H1 (cell line): ENCODE results near the gene ZBTB2. TPM values are rescaled to one million over a fixed set of nuclear protein-coding genes. Genes with fewer than 3 reads are reported as not detected.

ENCODE experiments used
- CTCF ChIA-PET: fragments of 300-600 bp; sonication (Branson Sonifier 250); formaldehyde crosslinking; loops from one replicate; lab custom pipeline; 2021; ENCODE audit not compliant: partially characterized antibody; lab: Charles Lee
- POLR2A ChIA-PET: fragments of 300-600 bp; sonication (Branson Sonifier 250); formaldehyde crosslinking; loops from one replicate; lab custom pipeline; 2021; ENCODE audit warnings: inconsistent platforms; ENCODE audit not compliant: partially characterized antibody; lab: Charles Lee
- DNase-seq, 2 experiments: peaks; one replicate each; pipeline versions ENCODE4 v3.0.0 to v3.0.0-alpha.2; 2010 to 2022; ENCODE audit warnings: low spot score in 2 of 2, low read depth in 1 of 2, mixed read lengths in 1 of 2
- FAIRE-seq: peaks from 2 replicates; lab custom pipeline; 2011; peaks lifted over from hg19 to GRCh38; lab: Jason Lieb, UNC
- H2AFZ ChIP-seq: 2 replicates; pipeline ENCODE4 v1.8.1; 2012; ENCODE audit warnings: low read length, inconsistent platforms
- H2AK5ac ChIP-seq: 2 replicates; pipeline ENCODE4 v1.6.1; 2013; ENCODE audit warnings: low read depth, low read length
- H2BK120ac ChIP-seq: replicated peaks from 2 replicates; pipeline ENCODE3; 2013; ENCODE audit warnings: low read depth, low read length, inconsistent platforms
- H2BK12ac ChIP-seq: 2 replicates; pipeline ENCODE4 v1.6.1; 2013; ENCODE audit warnings: low read depth, low read length
- H2BK15ac ChIP-seq: 2 replicates; pipeline ENCODE4 v1.6.1; 2013; ENCODE audit warnings: low read length
- H2BK20ac ChIP-seq: 2 replicates; pipeline ENCODE4 v1.6.1; 2013; ENCODE audit warnings: low read length
- H2BK5ac ChIP-seq: 2 replicates; pipeline ENCODE4 v1.6.1; 2013; ENCODE audit warnings: low read depth, low read length
- H3K14ac ChIP-seq: 2 replicates; pipeline ENCODE4 v1.6.1; 2013; ENCODE audit warnings: inconsistent platforms; ENCODE audit not compliant: insufficient read length
- H3K18ac ChIP-seq: 2 replicates; pipeline ENCODE4 v1.6.1; 2013; ENCODE audit warnings: low read length; ENCODE audit errors: extremely low read depth
- H3K23ac ChIP-seq: 2 replicates; pipeline ENCODE4 v1.6.1; 2013; ENCODE audit warnings: inconsistent platforms; ENCODE audit not compliant: insufficient read length
- H3K23me2 ChIP-seq: 2 replicates; pipeline ENCODE4 v1.6.1; 2013; ENCODE audit warnings: low read depth, low read length
- H3K27ac ChIP-seq: 2 replicates; pipeline ENCODE4 v1.6.1; 2011; ENCODE audit warnings: low read depth, low read length, inconsistent platforms
- H3K27me3 ChIP-seq, 4 experiments: replicated peaks in 1 of 4; 1 replicate in 1 of 4; 2 replicates in 3 of 4; pipeline versions ENCODE4 v1.6.1 to v1.8.1; 2011 to 2013; ENCODE audit warnings: low read length in 3 of 4, mild to moderate bottlenecking in 3 of 4, inconsistent platforms in 2 of 4, mixed read lengths in 2 of 4, moderate library complexity in 1 of 4; ENCODE audit not compliant: control insufficient read depth in 3 of 4, insufficient read depth in 3 of 4; ENCODE audit errors: extremely low read depth in 1 of 4
- H3K36me3 ChIP-seq, 4 experiments: 2 replicates each; pipeline versions ENCODE4 v1.6.1 to v1.8.1; 2011 to 2013; ENCODE audit warnings: mild to moderate bottlenecking in 4 of 4, low read length in 3 of 4, moderate library complexity in 2 of 4, control low read depth in 1 of 4, inconsistent platforms in 1 of 4; ENCODE audit not compliant: insufficient read depth in 4 of 4, control insufficient read depth in 2 of 4
- H3K4ac ChIP-seq: replicated peaks from 2 replicates; pipeline ENCODE3; 2013; ENCODE audit warnings: low read length, low read depth, mixed read lengths, inconsistent platforms; ENCODE audit not compliant: insufficient read length
- H3K4me1 ChIP-seq, 4 experiments: replicated peaks in 1 of 4; 1 replicate in 1 of 4; 2 replicates in 3 of 4; pipeline versions ENCODE4 v1.6.1 to v1.8.1; 2011 to 2013; ENCODE audit warnings: low read length in 3 of 4, inconsistent platforms in 2 of 4, mixed read lengths in 1 of 4; ENCODE audit not compliant: insufficient read depth in 4 of 4, control insufficient read depth in 3 of 4
- H3K4me2 ChIP-seq, 2 experiments: 2 replicates each; pipeline versions ENCODE4 v1.6.1 to v1.8.1; 2011 to 2013; ENCODE audit warnings: low read depth in 2 of 2, low read length in 2 of 2, control low read depth in 1 of 2, inconsistent platforms in 1 of 2, mild to moderate bottlenecking in 1 of 2; ENCODE audit not compliant: insufficient read depth in 1 of 2
- H3K4me3 ChIP-seq, 4 experiments: fragments of 200-600, 300-600 bp in 1 of 4; sonication (generic), shearing (Covaris generic), sonication (Bioruptor Twin) in 1 of 4; 2 replicates each; pipeline versions ENCODE4 v1.5.1 to v1.8.1; 2011 to 2016; ENCODE audit warnings: low read length in 4 of 4, low read depth in 3 of 4, control low read depth in 2 of 4, inconsistent platforms in 2 of 4, mild to moderate bottlenecking in 2 of 4, mixed read lengths in 1 of 4, moderate library complexity in 1 of 4; ENCODE audit not compliant: insufficient read depth in 2 of 4; ENCODE audit errors: extremely low read depth in 1 of 4
- H3K56ac ChIP-seq: replicated peaks from 2 replicates; pipeline ENCODE3; 2013; ENCODE audit warnings: low read depth, mild to moderate bottlenecking, mixed read lengths, low read length, inconsistent platforms; ENCODE audit not compliant: insufficient read length
- H3K79me1 ChIP-seq: 2 replicates; pipeline ENCODE4 v1.6.1; 2013; ENCODE audit warnings: low read depth, low read length, control low read depth
- H3K79me2 ChIP-seq, 2 experiments: 2 replicates each; pipeline versions ENCODE4 v1.6.1 to v1.8.1; 2012 to 2013; ENCODE audit warnings: low read length in 2 of 2, mild to moderate bottlenecking in 2 of 2, inconsistent platforms in 1 of 2; ENCODE audit not compliant: insufficient read depth in 2 of 2, control insufficient read depth in 1 of 2
- H3K9ac ChIP-seq, 4 experiments: replicated peaks in 1 of 4; 1 replicate in 1 of 4; 2 replicates in 3 of 4; pipeline versions ENCODE4 v1.6.1 to v1.8.1; 2011 to 2013; ENCODE audit warnings: low read depth in 3 of 4, low read length in 3 of 4, control low read depth in 2 of 4, mild to moderate bottlenecking in 2 of 4, moderate library complexity in 2 of 4, inconsistent platforms in 1 of 4; ENCODE audit errors: extremely low read depth in 1 of 4
- H3K9me3 ChIP-seq, 2 experiments: 2 replicates each; pipeline versions ENCODE4 v1.6.1 to v1.8.1; 2012 to 2013; ENCODE audit warnings: mild to moderate bottlenecking in 2 of 2, moderate library complexity in 2 of 2, control low read depth in 1 of 2, inconsistent platforms in 1 of 2, low read depth in 1 of 2, low read length in 1 of 2, mixed read lengths in 1 of 2; ENCODE audit not compliant: insufficient read depth in 2 of 2
- H4K20me1 ChIP-seq, 2 experiments: replicated peaks in 1 of 2; 2 replicates each; pipeline versions ENCODE3 to v1.8.1; 2011 to 2013; ENCODE audit warnings: inconsistent platforms in 2 of 2, low read length in 2 of 2, mild to moderate bottlenecking in 1 of 2; ENCODE audit not compliant: insufficient read depth in 2 of 2, control insufficient read depth in 1 of 2
- H4K5ac ChIP-seq: 2 replicates; pipeline ENCODE4 v1.6.1; 2013; ENCODE audit warnings: low read length, low read depth, mixed read lengths, inconsistent platforms; ENCODE audit not compliant: insufficient read length
- H4K8ac ChIP-seq: 2 replicates; pipeline ENCODE4 v1.8.0; 2013; ENCODE audit warnings: mild to moderate bottlenecking, moderate library complexity, low read length, inconsistent platforms; ENCODE audit not compliant: insufficient read depth; ENCODE audit errors: extremely low read depth
- H4K91ac ChIP-seq: replicated peaks from 2 replicates; pipeline ENCODE3; 2013; ENCODE audit warnings: low read length, mixed read lengths, inconsistent platforms; ENCODE audit not compliant: insufficient read length
- CREB1 ChIP-seq: IDR thresholded peaks from 2 replicates; pipeline ENCODE4 v1.6.1; 2012; ENCODE audit warnings: inconsistent platforms
- FOSL1 ChIP-seq: IDR thresholded peaks from 2 replicates; pipeline ENCODE4 v1.6.1; 2011; ENCODE audit warnings: mild to moderate bottlenecking, low read depth, low read length, moderate library complexity; ENCODE audit not compliant: insufficient read depth
- NRF1 ChIP-seq: IDR thresholded peaks from 2 replicates; pipeline ENCODE4 v1.6.1; 2011; ENCODE audit warnings: mild to moderate bottlenecking, low read depth, low read length, improper control_type of control experiment
- POLR2AphosphoS5 ChIP-seq: IDR thresholded peaks from 2 replicates; pipeline ENCODE4 v1.6.1; 2011; ENCODE audit warnings: low read depth, low read length
- POU5F1 ChIP-seq: IDR thresholded peaks from 2 replicates; pipeline ENCODE4 v1.6.1; 2011; ENCODE audit warnings: low read depth, mild to moderate bottlenecking, low read length, moderate library complexity
- RXRA ChIP-seq: IDR thresholded peaks from 2 replicates; pipeline ENCODE4 v1.6.1; 2011; ENCODE audit warnings: low read depth, mild to moderate bottlenecking, low read length, moderate library complexity; ENCODE audit not compliant: insufficient read depth
- SAP30 ChIP-seq: fragments of 300-600 bp; sonication (generic); IDR thresholded peaks from 2 replicates; pipeline ENCODE4 v1.7.1; 2012; ENCODE audit warnings: low read length, moderate library complexity, mild to moderate bottlenecking, inconsistent platforms; ENCODE audit not compliant: insufficient read depth, insufficient replicate concordance
- SIN3A ChIP-seq, 2 experiments: IDR thresholded peaks in 1 of 2; conservative IDR thresholded peaks in 1 of 2; 2 replicates each; pipeline ENCODE4 v1.6.1; 2011 to 2012; ENCODE audit warnings: low read length in 2 of 2, improper control_type of control experiment in 1 of 2, low read depth in 1 of 2, mild to moderate bottlenecking in 1 of 2
- SRF ChIP-seq: IDR thresholded peaks from 2 replicates; pipeline ENCODE4 v1.6.1; 2011; ENCODE audit warnings: mild to moderate bottlenecking, low read depth, low read length, moderate library complexity
- TCF12 ChIP-seq: IDR thresholded peaks from 2 replicates; pipeline ENCODE4 v1.6.1; 2011; ENCODE audit warnings: low read depth, mild to moderate bottlenecking, low read length
- WGBS, 2 experiments: shearing (Covaris generic) in 1 of 2; methylation state at CpG; one replicate each; pipeline versions ENCODE4 v1.1.6 to v1.1.7; 2013 to 2015; ENCODE audit warnings: low lambda C conversion rate in 2 of 2, mixed read lengths in 2 of 2, inconsistent platforms in 1 of 2, low coverage in 1 of 2, missing lambda C conversion rate in 1 of 2; ENCODE audit not compliant: insufficient replicate concordance in 2 of 2, insufficient coverage in 1 of 2, insufficient read length in 1 of 2; ENCODE audit errors: extremely low coverage in 1 of 2, missing lambda C conversion rate in 1 of 2; 5-methylcytosine and 5-hydroxymethylcytosine counted together
- polyA plus RNA-seq, 7 experiments: library from polyadenylated mRNA; depleted of rRNA in 3 of 7; stranded (reverse) in 5 of 7; unstranded in 2 of 7; fragments of >200 nt in 5 of 7; fragments of 200-250 nt in 2 of 7; gene quantifications; 1 replicate in 5 of 7; 2 replicates in 1 of 7; 4 replicates in 1 of 7; pipeline versions ENCODE4 v1.2.1 to v1.2.3, GENCODE V29; 2011 to 2013; ENCODE audit warnings: missing spikeins in 2 of 7, mixed read lengths in 2 of 7
- total RNA-seq: library from RNA; stranded (reverse); fragmentation: NEBNext Ultra II Directional; extraction: Animal tissue kit (Norgen Biotek cat#: 25700); gene quantifications from 2 replicates; pipeline ENCODE4 v1.2.1, GENCODE V29; 2021
- TF ChIP-seq, protein P1 (sequence below): IDR thresholded peaks from 2 replicates; pipeline ENCODE4 v1.6.1; 2012; ENCODE audit warnings: low read length, inconsistent platforms

The ZBTB2 gene
- total and polyA plus RNA-seq, 2 of the 8 experiments (the other 6 are each of a cell fraction or from before 2014, with no cell fraction given): 16.1 to 23.7 TPM

DNA sequence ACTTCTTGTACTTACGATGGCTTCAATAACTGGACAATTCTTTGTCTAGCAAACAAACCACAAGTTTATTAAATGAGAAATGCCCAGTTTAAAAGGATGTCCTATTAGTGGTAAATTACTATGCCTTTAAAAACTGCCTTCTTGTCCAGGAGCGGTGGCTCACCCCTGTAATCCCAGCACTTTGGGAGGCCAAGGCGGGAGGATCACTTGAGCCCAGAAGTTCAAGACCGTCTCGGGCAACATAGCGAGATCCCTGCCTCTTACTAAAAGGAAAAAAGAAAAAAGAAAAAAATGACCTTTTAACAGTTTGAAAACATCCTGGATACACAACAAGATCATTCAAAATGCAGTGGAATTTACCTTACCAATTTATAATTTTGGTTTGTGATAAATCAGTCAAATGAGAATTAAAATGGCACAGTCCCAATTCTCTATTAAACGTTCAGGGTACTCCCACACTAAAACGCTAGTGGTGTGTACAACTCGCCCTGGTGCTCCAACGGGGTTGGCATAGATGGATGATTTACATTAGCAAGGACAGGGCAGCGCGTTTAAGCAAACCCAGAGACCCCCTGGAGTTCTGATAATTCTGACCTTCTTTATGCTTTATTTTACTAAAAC is 2.3 kb downstream of the ZBTB2 start:
- ChIA-PET CTCF (interaction anchor here (0.7 kb wide), 1 partner anchor 18 kb away, joined by 3 read pairs; no protein-coding TSS in a partner anchor), POLR2A (interaction anchor here (0.8 to 3.9 kb wide), 9 partner anchors 9 to 149 kb away, joined by 4 to 31 read pairs (median 9); partner anchors contain the start of genes AKAP12 and RMND1)
- peaks cover 4 to 7% of the 10 kb centered on the region in 2 experiments for H4K20me1 ChIP-seq
- no peak overlapping the region; the same call in 1 of the 2 replicates for H2BK20ac ChIP-seq
- no peak overlapping the region for H2BK5ac ChIP-seq
- peaks cover 8% of the 10 kb centered on the region for H3K23me2 ChIP-seq
- H3K56ac ChIP-seq: peak overlapping the region; percentile 43
- FAIRE-seq (no peak), DNase-seq (no peak)
- H3K27me3 ChIP-seq: no peaks in the 10 kb centered on the region
- H2BK120ac ChIP-seq: no peak overlapping the region
- no peak overlapping the region for H3K4ac ChIP-seq
- no peaks in the 10 kb centered on the region for H3K9me3 ChIP-seq
- H4K91ac ChIP-seq: no peak overlapping the region
- H3K18ac ChIP-seq: peak overlapping the region; percentile 96; the same call in 1 of the 2 replicates
- no peak overlapping the region; the same call in 1 of the 2 replicates for H2AK5ac ChIP-seq
- no peak overlapping the region for H3K27ac ChIP-seq
- no peaks in the 10 kb centered on the region; a peak in 2 of 8 replicates for H3K36me3 ChIP-seq
- H3K4me1 ChIP-seq: peaks cover 0 to 9% (median 4%) of the 10 kb centered on the region in 4 experiments; a peak in 3 of 7 replicates
- no peak overlapping the region for H2BK15ac ChIP-seq
- H3K4me2 ChIP-seq: peak overlapping the region; percentile 70 to 87
- H3K79me2 ChIP-seq: peaks cover 25 to 72% of the 10 kb centered on the region in 2 experiments
- no peak overlapping the region for H3K14ac ChIP-seq
- peak overlapping the region; percentile 99 for H4K5ac ChIP-seq
- H3K4me3 ChIP-seq: peak overlapping the region; percentile 81 to 89 (median 85)
- no peak overlapping the region for H2AFZ ChIP-seq
- no peak overlapping the region for H4K8ac ChIP-seq
- H3K79me1 ChIP-seq: peaks cover 2% of the 10 kb centered on the region; the same call in 1 of the 2 replicates
- no peak overlapping the region for H3K23ac ChIP-seq
- H2BK12ac ChIP-seq: no peak overlapping the region; the same call in 1 of the 2 replicates
- WGBS, 2 experiments: 47% methylated on average over 12 of the region's 12 CpGs; no CpG with 5 or more reads in 1 of the 2 experiments
- peak overlapping the region in 3 of 4 experiments; percentile 90 to 95 (median 93) for H3K9ac ChIP-seq
- no peak for TF ChIP-seq NRF1
- TF ChIP-seq SRF: no peak
- no peak for TF ChIP-seq POLR2AphosphoS5
- no peak for TF ChIP-seq FOSL1
- TF ChIP-seq RXRA: no peak
- no peak for TF ChIP-seq POU5F1
- TF ChIP-seq TCF12: no peak
- TF ChIP-seq, protein P1, sequence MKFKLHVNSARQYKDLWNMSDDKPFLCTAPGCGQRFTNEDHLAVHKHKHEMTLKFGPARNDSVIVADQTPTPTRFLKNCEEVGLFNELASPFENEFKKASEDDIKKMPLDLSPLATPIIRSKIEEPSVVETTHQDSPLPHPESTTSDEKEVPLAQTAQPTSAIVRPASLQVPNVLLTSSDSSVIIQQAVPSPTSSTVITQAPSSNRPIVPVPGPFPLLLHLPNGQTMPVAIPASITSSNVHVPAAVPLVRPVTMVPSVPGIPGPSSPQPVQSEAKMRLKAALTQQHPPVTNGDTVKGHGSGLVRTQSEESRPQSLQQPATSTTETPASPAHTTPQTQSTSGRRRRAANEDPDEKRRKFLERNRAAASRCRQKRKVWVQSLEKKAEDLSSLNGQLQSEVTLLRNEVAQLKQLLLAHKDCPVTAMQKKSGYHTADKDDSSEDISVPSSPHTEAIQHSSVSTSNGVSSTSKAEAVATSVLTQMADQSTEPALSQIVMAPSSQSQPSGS: no peak
- no peak for TF ChIP-seq SAP30
- no peak for TF ChIP-seq SIN3A (conservative IDR thresholded peaks at IDR 0.05 in 1 of 2, IDR thresholded peaks at IDR 0.05 in 1 of 2; ENCODE audit: low read depth in 1 of 2, low read length in 2 of 2)
- no peak for TF ChIP-seq CREB1
